GM19193 (cell line): ENCODE results near the gene PPP1R13L.

Experiments
- POLR2A ChIP-seq: IDR thresholded peaks from 4 replicates; pipeline ENCODE4 v1.6.1; 2011; ENCODE audit not compliant: insufficient read depth, insufficient read length; ENCODE audit errors: extremely low read depth

The PPP1R13L gene

DNA sequence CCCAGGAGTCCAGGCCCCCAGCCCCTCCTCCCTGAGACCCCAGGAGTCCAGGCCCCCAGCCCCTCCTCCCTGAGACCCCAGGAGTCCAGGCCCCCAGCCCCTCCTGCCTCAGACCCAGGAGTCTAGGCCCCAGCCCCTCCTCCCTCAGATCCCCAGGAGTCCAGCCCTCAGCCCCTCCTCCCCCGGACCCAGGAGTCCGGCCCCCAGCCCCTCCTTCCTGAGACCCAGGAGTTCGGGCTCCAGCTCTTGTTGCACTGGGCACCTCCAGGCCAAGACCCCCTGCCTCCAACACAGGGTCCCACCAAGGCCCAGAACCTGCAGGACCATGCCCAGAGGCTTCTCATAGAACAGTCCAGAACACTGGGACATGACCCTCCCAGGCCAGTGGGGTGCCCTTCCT is 15.0 kb upstream of the PPP1R13L start:
- no peak for TF ChIP-seq POLR2A

DNA sequence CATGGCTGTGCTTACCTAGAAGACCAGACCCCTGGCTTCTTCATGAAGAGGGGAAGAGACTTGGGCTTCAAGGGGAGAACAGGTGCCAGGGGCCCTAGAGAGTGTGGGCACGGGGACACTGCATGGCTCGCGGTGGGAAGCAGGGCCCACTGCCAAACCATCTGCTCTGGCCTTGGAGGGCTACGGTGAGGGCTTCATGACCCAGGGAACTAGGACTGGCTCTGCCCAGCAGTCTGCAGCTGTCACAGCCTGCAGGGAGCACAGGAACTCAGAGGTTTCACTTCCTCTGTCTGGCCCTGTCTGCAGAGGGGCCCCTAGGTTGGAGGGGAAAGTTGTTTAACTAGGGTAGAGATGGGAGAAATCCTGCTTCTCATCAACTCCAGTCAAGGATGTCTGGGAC is 14.5 kb upstream of the PPP1R13L start:
- no peak for TF ChIP-seq POLR2A

- no peak for TF ChIP-seq POLR2A
Observed at GRCh38 chr19:45418802-45419201, 13.9 kb upstream of the PPP1R13L start.

DNA sequence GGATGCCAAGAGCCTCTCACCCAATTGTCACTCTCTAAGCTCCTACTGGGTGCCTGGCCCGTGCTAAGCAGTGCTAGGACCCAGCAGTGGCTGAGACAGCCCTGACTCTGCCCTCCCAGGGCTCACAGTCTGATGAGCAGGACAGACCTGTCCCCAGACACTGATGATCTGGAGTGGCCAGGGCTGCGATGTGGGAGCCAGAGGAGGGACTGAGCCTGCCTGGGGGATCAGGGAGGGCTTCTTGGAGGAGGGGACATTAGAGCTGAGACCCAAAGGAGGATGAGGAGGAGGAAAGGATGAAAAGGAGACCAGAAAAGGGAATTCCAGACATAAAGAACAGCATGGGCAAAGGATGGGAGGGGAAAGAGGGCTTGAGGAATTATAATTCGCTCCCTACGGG is 12.3 kb upstream of the PPP1R13L start:
- no peak for TF ChIP-seq POLR2A

- no peak for TF ChIP-seq POLR2A
Observed at GRCh38 chr19:45414468-45414867, 9.6 kb upstream of the PPP1R13L start.

- no peak for TF ChIP-seq POLR2A
Observed at GRCh38 chr19:45413497-45413896, 8.6 kb upstream of the PPP1R13L start.

GRCh38 chr19:45409557-45409920 is 4.7 kb upstream of the PPP1R13L start:
- TF ChIP-seq POLR2A: no peak

DNA sequence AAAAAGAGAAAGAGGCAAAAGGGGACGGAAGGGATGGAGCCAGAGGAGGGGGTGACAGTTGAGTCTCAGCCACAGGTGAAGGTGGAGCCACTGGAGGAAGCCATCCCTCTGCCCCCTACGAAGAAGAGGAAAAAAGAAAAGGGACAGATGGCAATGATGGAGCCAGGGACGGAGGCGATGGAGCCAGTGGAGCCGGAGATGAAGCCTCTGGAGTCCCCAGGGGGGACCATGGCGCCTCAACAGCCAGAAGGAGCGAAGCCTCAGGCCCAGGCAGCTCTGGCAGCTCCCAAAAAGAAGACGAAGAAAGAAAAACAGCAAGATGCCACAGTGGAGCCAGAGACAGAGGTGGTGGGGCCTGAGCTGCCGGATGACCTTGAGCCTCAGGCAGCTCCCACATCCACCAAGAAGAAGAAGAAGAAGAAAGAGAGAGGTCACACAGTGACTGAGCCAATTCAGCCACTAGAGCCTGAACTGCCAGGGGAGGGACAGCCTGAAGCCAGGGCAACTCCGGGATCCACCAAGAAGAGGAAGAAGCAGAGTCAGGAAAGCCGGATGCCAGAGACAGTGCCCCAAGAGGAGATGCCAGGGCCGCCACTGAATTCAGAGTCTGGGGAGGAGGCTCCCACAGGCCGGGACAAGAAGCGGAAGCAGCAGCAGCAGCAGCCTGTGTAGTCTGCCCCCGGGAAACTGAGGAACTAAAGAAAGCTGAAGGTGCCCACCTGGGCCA is 4.1 kb upstream of the PPP1R13L start:
- TF ChIP-seq POLR2A: no peak

DNA sequence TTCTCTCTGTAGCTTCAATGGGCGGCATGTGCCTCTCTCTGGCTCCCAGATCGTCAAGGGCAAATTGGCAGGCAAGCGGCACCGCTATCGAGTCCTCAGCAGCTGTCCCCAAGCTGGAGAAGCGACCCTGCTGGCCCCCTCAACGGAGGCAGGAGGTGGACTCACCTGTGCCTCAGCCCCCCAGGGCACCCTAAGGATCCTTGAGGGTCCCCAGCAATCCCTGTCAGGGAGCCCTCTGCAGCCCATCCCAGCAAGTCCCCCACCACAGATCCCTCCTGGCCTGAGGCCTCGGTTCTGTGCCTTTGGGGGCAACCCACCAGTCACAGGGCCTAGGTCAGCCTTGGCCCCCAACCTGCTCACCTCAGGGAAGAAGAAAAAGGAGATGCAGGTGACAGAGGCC is 3.3 kb upstream of the PPP1R13L start:
- no peak for TF ChIP-seq POLR2A

- TF ChIP-seq POLR2A: no peak
Observed at GRCh38 chr19:45407091-45407375, 2.2 kb upstream of the PPP1R13L start.

DNA sequence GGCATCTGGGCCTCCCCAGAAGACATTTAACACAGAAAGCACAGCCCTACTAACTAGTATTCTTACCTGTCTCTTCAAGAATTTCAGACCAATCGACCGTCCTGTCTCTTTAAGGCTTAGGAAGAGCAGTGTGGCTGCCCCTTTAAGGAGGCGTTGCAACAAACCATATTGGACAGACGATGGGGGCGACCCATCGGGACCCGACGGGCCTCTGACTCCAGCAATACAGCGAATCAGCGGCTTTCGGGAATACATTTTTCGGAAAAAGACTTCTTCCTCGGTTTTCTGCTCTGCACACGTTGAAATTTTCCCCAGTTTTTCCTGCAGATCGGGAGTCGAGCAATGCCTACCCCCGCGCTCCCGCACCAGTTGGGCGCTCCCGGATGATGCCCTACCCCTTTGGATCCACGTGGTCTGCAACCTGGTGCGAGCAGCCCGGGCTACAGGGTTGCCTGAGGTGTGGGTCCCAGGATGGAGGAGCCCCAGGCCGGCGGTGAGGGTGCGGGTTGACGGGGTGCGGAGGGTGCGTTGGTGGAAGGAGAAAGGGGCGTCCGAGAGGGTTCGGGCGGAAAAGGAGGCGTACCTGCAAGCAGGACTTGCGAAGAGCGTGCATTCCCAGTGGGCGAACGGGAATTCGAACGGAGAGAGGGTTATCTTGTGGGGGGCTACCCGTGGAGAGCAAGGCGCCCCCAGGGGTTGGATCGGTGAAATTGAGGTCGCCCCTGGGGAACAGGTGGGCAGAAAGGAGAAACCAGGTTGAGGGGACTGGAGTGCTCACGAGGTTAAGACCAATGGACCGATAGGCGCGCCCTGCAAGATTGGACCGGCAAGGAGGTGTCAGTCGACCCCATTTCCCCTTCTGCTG is 1.6 kb upstream of the PPP1R13L start, which contains the start of gene POLR1G:
Gene POLR1G (plus strand): TSS at position 419 of the 865 bp plus-strand sequence. CDS start 53 bp downstream, at position 472.
- peak; percentile 82 for TF ChIP-seq POLR2A

DNA sequence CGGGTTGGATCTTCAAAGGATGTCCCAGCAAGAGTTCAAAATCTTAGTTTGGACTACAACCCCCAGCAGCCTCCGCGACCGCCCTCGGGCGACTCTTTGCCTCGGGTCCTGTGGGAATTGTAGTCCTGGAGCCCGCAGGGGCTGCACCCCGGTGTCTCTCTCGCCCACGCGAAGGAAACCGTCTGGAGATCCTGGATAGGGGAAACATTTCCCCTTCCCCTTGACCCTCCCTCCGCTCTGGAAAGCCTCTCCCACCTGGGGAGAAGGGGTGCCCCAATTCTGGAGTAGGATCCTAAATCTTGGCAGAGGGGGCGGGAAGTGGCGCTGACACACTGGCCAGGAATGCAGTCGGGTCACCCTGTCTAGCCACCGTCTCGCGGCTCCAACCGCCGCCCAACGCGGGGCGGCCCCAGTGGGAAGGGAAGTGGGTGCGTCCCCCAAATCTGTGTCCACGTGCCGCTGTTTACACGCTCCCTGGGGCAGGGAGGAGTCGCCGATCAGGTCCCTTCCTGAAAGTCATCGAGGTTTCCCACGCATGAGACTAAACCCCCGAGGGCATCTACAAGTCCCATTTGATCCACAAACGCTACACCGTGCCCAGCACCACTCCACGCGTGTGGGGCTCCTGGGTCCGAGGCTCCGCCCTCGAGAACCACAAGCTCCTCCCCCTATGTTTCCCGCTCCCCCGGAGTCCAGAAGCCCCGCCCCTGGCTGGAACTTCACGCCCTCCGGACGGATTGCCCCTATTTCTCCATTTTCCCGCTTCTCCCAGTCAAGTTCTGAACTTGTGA is 761 bp upstream of the PPP1R13L start:
- TF ChIP-seq POLR2A: peak; percentile 46

GRCh38 chr19:45403781-45404556 is 900 bp downstream of the PPP1R13L start:
- TF ChIP-seq POLR2A: no peak

- TF ChIP-seq POLR2A: no peak
Observed at GRCh38 chr19:45403272-45403671, 1.6 kb downstream of the PPP1R13L start.
